BJ (cell line): ENCODE measurements around the gene TEKT5. TPM values are rescaled to one million over a fixed set of nuclear protein-coding genes. Genes with fewer than 3 reads are reported as not detected.

ENCODE experiments used
- CTCF ChIA-PET: fragments of 350-600 bp; formaldehyde crosslinking; extraction: SDS; loops from one replicate; lab custom pipeline; 2021; ENCODE audit warnings: antibody characterized with exemption, inconsistent platforms; lab: Yijun Ruan, JAX
- POLR2A ChIA-PET: fragments of 300-600 bp; sonication (Branson Sonifier 250); formaldehyde crosslinking; extraction: SDS; loops from one replicate; lab custom pipeline; 2021; ENCODE audit warnings: antibody characterized with exemption; lab: Charles Lee
- DNase-seq: peaks from one replicate; pipeline ENCODE4 v3.0.0-alpha.2; 2011; ENCODE audit warnings: low read depth
- H3K27me3 ChIP-seq: 2 replicates; pipeline ENCODE4 v1.6.0; 2011; ENCODE audit warnings: low read length; ENCODE audit not compliant: control insufficient read depth, insufficient read depth
- H3K36me3 ChIP-seq: 2 replicates; pipeline ENCODE4 v1.5.1; 2011; ENCODE audit warnings: low read length; ENCODE audit not compliant: control insufficient read depth, insufficient read depth
- H3K4me3 ChIP-seq: 2 replicates; pipeline ENCODE4 v1.5.1; 2011; ENCODE audit warnings: low read depth, mild to moderate bottlenecking, control low read depth, low read length
- polyA plus RNA-seq: library from polyadenylated mRNA; depleted of rRNA; stranded (reverse); fragments of >200 nt; gene quantifications from 2 replicates; pipeline ENCODE4 v1.2.3, GENCODE V29; 2011
- TF ChIP-seq, protein P1 (sequence below): IDR thresholded peaks from 2 replicates; pipeline ENCODE4 v1.5.1; 2011; ENCODE audit warnings: low read depth, mild to moderate bottlenecking, control low read depth, inconsistent platforms, low read length, moderate library complexity; ENCODE audit not compliant: insufficient read depth

The TEKT5 gene
- polyA plus RNA-seq, 1 experiment, result not detected

DNA sequence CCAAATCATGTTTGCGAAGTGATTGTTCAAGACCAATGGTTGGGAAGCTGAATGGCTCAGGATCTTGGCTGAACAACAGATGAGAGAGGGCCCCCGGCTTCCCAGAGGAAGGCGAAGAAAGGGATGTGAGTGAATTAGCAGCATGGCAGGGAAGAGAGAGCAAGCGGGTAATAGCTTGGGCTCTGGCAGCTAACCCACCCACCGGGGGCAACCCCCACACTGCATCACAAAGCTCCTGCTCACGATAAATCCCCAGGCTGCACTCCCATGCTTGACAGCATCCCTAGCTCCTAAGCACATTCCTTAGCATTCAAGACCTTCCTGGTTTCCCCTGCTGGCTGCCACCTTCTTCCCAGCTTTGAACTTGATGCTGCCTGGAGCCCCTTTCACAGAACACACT, 88.1 kb downstream of the TEKT5 start:
- CTCF ChIA-PET, result no interaction called here

DNA sequence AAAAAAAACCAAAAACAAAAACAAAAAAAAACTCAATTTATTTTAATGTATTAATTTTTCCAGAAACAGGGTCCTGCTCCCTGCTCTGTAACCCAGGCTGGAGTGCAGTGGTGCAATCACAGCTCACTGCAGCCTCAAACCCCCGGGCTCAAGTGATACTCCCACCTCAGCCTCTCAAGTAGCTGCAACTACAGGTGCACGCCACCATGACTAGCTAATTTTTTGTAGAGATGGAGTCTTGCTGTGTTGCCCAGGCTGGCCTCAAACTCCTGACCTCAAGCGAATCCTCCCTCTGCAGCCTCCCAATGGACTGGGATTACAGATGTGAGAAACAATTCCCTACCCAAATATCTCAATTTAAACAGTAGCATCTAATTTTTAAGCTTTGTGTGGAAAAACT, 89.1 kb downstream of the TEKT5 start:
- Histone ChIP-seq H3K36me3 (no peaks in the 10 kb centered on the region), H3K4me3 (no peak overlapping the region), H3K27me3 (no peaks in the 10 kb centered on the region; the same call in 1 of the 2 replicates)
- no peak for DNase-seq
- TF ChIP-seq, protein P1, sequence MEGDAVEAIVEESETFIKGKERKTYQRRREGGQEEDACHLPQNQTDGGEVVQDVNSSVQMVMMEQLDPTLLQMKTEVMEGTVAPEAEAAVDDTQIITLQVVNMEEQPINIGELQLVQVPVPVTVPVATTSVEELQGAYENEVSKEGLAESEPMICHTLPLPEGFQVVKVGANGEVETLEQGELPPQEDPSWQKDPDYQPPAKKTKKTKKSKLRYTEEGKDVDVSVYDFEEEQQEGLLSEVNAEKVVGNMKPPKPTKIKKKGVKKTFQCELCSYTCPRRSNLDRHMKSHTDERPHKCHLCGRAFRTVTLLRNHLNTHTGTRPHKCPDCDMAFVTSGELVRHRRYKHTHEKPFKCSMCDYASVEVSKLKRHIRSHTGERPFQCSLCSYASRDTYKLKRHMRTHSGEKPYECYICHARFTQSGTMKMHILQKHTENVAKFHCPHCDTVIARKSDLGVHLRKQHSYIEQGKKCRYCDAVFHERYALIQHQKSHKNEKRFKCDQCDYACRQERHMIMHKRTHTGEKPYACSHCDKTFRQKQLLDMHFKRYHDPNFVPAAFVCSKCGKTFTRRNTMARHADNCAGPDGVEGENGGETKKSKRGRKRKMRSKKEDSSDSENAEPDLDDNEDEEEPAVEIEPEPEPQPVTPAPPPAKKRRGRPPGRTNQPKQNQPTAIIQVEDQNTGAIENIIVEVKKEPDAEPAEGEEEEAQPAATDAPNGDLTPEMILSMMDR, result no peak
- CTCF ChIA-PET, result interaction anchor here (1.1 to 1.4 kb wide), 2 partner anchors 10 to 25 kb away, joined by 3 to 5 read pairs; partner anchors contain the start of gene EMP2
- POLR2A ChIA-PET, result interaction anchor here (0.6 kb wide), 1 partner anchor 41 kb away, joined by 3 read pairs; no protein-coding TSS in a partner anchor

More for the DNA sequence above, 88.1 kb downstream of the TEKT5 start:
- DNase-seq, result no peak
- Histone ChIP-seq H3K36me3 (no peaks in the 10 kb centered on the region), H3K27me3 (no peaks in the 10 kb centered on the region), H3K4me3 (no peak overlapping the region)
- POLR2A ChIA-PET, result no interaction called here
- TF ChIP-seq, protein P1, result no peak

DNA sequence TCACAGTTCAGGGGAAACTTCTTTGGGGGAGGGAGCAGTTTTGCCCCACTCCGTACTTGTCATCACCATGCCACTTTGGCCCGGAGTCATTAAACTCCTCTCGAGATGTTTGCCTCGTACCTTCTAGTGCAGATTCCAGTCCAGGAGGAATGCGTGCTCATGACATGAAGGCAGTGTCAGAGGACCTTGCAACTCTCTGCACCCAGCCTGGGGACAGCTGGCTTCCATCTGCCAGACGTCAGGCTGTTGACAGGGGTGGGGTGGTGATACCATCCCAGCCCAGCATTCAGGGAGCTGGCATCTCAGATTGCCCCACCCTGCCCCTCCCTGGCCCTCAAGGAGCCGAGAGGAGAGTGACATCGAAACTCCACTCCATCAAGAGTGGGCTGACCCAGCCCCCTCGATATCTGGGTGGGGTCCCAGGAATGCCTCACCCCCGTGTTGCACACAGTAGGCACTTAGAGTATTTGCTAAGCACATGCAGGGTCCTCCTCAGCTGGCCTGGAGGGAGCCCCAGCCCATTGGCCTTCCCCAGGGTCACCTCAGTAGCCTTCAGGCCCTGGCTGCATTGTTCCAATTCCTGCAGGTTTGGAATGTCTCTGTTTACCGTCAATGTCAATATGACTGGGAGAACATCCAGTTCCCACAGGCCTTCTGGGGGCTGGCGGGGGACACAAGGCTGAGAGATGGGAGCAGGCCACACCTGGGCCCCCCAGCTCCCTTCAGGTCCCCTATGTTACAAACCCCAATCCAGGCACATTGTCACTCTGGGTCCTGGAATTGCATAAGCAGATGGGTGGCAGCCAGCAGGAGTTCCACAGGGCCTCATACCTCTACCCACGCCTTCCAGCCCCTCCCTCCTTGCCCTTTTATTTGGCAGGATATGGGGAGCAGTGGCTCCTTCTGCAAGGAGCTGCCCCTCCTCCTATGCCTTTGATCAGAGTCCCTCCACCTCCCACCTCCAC, 93.0 kb downstream of the TEKT5 start:
- CTCF ChIA-PET, result interaction anchor here (1.5 to 1.6 kb wide), 2 partner anchors 19 to 317 kb away, joined by 3 read pairs; no protein-coding TSS in a partner anchor
- POLR2A ChIA-PET, result no interaction called here
- DNase-seq, result no peak
- no peak overlapping the region for H3K4me3 ChIP-seq
- no peaks in the 10 kb centered on the region for H3K36me3 ChIP-seq
- peaks cover 8% of the 10 kb centered on the region for H3K27me3 ChIP-seq
- TF ChIP-seq, protein P1, result no peak

DNA sequence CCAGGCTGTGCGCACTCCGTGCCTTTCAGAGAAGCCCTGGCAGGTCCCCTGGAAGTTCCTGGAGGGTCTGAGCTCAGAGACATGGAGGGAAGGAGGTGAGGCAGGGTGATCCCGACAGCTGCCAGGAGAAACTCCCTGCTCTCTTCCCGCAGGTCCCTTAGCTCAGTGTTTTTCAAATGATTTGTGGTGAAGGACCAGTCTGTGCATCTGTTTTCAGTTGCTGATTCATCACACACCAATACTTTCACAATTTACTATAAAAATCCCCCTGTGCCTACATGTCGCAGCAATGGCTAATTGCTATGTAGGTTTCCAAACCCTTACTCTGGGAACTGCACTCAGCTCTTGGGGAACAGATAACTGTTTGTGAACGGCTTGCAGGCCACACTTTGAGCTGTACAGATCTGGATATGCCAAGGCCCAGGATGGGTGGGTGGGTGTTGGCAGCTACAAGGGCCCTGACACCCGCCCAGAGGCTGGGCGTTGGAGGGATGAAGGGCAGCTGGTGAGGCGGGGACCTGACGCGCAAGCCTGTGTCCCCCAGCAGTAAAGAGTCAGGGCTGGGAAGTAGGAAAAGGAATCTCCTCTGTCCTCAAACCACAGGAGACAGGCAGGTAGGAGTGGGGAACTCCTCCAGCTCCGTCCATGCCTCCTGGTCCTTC, 93.8 kb downstream of the TEKT5 start:
- H3K27me3 ChIP-seq, result peaks cover 8% of the 10 kb centered on the region
- ChIA-PET POLR2A (no interaction called here), CTCF (interaction anchor here (1.5 to 1.6 kb wide), 2 partner anchors 20 to 318 kb away, joined by 3 read pairs; no protein-coding TSS in a partner anchor)
- TF ChIP-seq, protein P1, result no peak
- H3K4me3 ChIP-seq, result no peak overlapping the region
- H3K36me3 ChIP-seq, result no peaks in the 10 kb centered on the region
- no peak for DNase-seq

DNA sequence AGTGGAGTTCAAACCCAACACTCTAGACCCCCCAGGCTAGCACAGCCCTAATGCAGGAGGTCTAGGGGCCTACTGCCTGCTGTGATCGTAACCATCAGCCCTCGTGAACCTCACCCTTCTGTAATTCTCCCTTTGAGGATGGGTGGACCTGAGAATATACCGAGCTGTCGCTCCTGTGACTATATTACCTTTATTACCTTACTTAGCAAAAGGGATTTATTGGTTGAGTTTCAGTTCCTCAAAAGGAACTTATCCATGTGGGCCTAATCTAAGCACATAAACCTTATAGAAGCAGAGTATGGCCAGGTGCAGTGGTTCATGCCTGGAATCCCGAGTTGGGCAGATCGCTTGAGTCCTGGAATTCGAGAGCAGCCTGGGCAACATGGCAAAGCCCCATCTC, 95.1 kb downstream of the TEKT5 start:
- no peak overlapping the region for H3K4me3 ChIP-seq
- TF ChIP-seq, protein P1, result no peak
- no peak for DNase-seq
- CTCF ChIA-PET, result no interaction called here
- H3K27me3 ChIP-seq, result peaks cover 8% of the 10 kb centered on the region
- no peaks in the 10 kb centered on the region for H3K36me3 ChIP-seq
- POLR2A ChIA-PET, result no interaction called here
